Naive B cell (primary cell): ENCODE results near the gene DCT. TPM values are rescaled to one million over a fixed set of nuclear protein-coding genes. Genes with fewer than 3 reads are reported as not detected.

ENCODE experiments used
- ATAC-seq, 2 donors: fragments of 150-1000 bp; cut with Tn5 transposase; 2 replicates each; pipeline ENCODE4 v1.10.0; 2021; ENCODE audit warnings: low read depth in 2 of 2, mild to moderate bottlenecking in 2 of 2, moderate library complexity in 2 of 2
- DNase-seq: peaks from one replicate; pipeline ENCODE4 v3.0.0; 2022
- H3K27ac Mint-ChIP-seq, 6 donors: one replicate each; pipeline ENCODE4 v1.8.0; 2020 to 2022; ENCODE audit warnings: mild to moderate bottlenecking in 6 of 6, mixed read lengths in 6 of 6, moderate library complexity in 5 of 6, inconsistent platforms in 2 of 6
- H3K27me3 Mint-ChIP-seq, 3 donors: one replicate each; pipeline ENCODE4 v1.8.0; 2021 to 2022; ENCODE audit warnings: mixed read lengths in 3 of 3, mild to moderate bottlenecking in 1 of 3
- H3K36me3 Mint-ChIP-seq, 2 donors: one replicate each; pipeline ENCODE4 v1.8.0; 2020 to 2022; ENCODE audit warnings: mixed read lengths in 2 of 2, inconsistent platforms in 1 of 2, mild to moderate bottlenecking in 1 of 2
- H3K4me1 Mint-ChIP-seq, 3 donors: one replicate each; pipeline ENCODE4 v1.8.0; 2020 to 2022; ENCODE audit warnings: mixed read lengths in 3 of 3, inconsistent platforms in 1 of 3, mild to moderate bottlenecking in 1 of 3, moderate library complexity in 1 of 3
- H3K4me3 Mint-ChIP-seq, 8 donors: one replicate each; pipeline ENCODE4 v1.8.0; 2020 to 2022; ENCODE audit warnings: mild to moderate bottlenecking in 8 of 8, mixed read lengths in 8 of 8, moderate library complexity in 8 of 8, inconsistent platforms in 2 of 8
- H3K9me3 Mint-ChIP-seq, 7 donors: one replicate each; pipeline ENCODE4 v1.8.0; 2020 to 2022; ENCODE audit warnings: mixed read lengths in 7 of 7, mild to moderate bottlenecking in 5 of 7, inconsistent platforms in 2 of 7, moderate library complexity in 1 of 7
- polyA plus RNA-seq, 6 donors: library from polyadenylated mRNA; unstranded; fragments of 300-500 nt; fragmentation: Illumina TruSeq; gene quantifications; one replicate each; pipeline ENCODE4 v1.2.3, GENCODE V29; 2021; ENCODE audit warnings: low read depth in 6 of 6

DCT gene
- polyA plus RNA-seq, 6 donors from 2014 or later: not detected

GRCh38 chr13:94487043-94487442, 7.6 kb upstream of the DCT start:
- H3K9me3 Mint-ChIP-seq: peaks cover 0 to 15% (median 2%) of the 10 kb centered on the region in 7 donors
- H3K27ac Mint-ChIP-seq: no peak overlapping the region
- ATAC-seq: no peak
- no peaks in the 10 kb centered on the region for H3K36me3 Mint-ChIP-seq
- peaks cover 7 to 24% (median 23%) of the 10 kb centered on the region in 3 donors for H3K27me3 Mint-ChIP-seq
- no peak overlapping the region for H3K4me3 Mint-ChIP-seq
- no peaks in the 10 kb centered on the region for H3K4me1 Mint-ChIP-seq
- no peak for DNase-seq

GRCh38 chr13:94483970-94484369, 4.5 kb upstream of the DCT start:
- no peak overlapping the region for H3K4me3 Mint-ChIP-seq
- ATAC-seq (no peak), DNase-seq (no peak)
- H3K9me3 Mint-ChIP-seq: no peaks in the 10 kb centered on the region
- peaks cover 9 to 31% (median 11%) of the 10 kb centered on the region in 3 donors for H3K27me3 Mint-ChIP-seq
- no peaks in the 10 kb centered on the region for H3K4me1 Mint-ChIP-seq
- no peak overlapping the region for H3K27ac Mint-ChIP-seq
- no peaks in the 10 kb centered on the region for H3K36me3 Mint-ChIP-seq

GRCh38 chr13:94481941-94482340, 2.5 kb upstream of the DCT start:
- no peak for DNase-seq
- no peaks in the 10 kb centered on the region for H3K9me3 Mint-ChIP-seq
- H3K4me3 Mint-ChIP-seq: no peak overlapping the region
- no peak for ATAC-seq
- no peaks in the 10 kb centered on the region for H3K36me3 Mint-ChIP-seq
- peaks cover 5 to 28% (median 11%) of the 10 kb centered on the region in 3 donors for H3K27me3 Mint-ChIP-seq
- no peak overlapping the region for H3K27ac Mint-ChIP-seq
- no peaks in the 10 kb centered on the region for H3K4me1 Mint-ChIP-seq

- H3K27me3 Mint-ChIP-seq: peaks cover 5 to 20% (median 11%) of the 10 kb centered on the region in 3 donors
- no peak overlapping the region for H3K4me3 Mint-ChIP-seq
- ATAC-seq (no peak), DNase-seq (no peak)
- H3K4me1 Mint-ChIP-seq: no peaks in the 10 kb centered on the region
- H3K36me3 Mint-ChIP-seq: no peaks in the 10 kb centered on the region
- no peak overlapping the region for H3K27ac Mint-ChIP-seq
- H3K9me3 Mint-ChIP-seq: no peaks in the 10 kb centered on the region
Observed at GRCh38 chr13:94480672-94481145, 1.2 kb upstream of the DCT start.

GRCh38 chr13:94478913-94479312, 569 bp downstream of the DCT start:
- Mint-ChIP-seq H3K9me3 (peaks cover 0 to 3% (median 0%) of the 10 kb centered on the region in 7 donors), H3K27ac (no peak overlapping the region), H3K4me1 (no peaks in the 10 kb centered on the region), H3K27me3 (peaks cover 7 to 24% (median 7%) of the 10 kb centered on the region in 3 donors), H3K36me3 (no peaks in the 10 kb centered on the region), H3K4me3 (no peak overlapping the region)
- DNase-seq (no peak), ATAC-seq (no peak)

GRCh38 chr13:94470126-94470525, 9.4 kb downstream of the DCT start:
- no peak overlapping the region for H3K4me3 Mint-ChIP-seq
- no peaks in the 10 kb centered on the region for H3K4me1 Mint-ChIP-seq
- no peak overlapping the region for H3K27ac Mint-ChIP-seq
- H3K36me3 Mint-ChIP-seq: no peaks in the 10 kb centered on the region
- peaks cover 0 to 4% (median 0%) of the 10 kb centered on the region in 7 donors for H3K9me3 Mint-ChIP-seq
- ATAC-seq: no peak
- H3K27me3 Mint-ChIP-seq: peaks cover under 1 to 23% (median 17%) of the 10 kb centered on the region in 3 donors
- DNase-seq: no peak

- Mint-ChIP-seq H3K27ac (no peak overlapping the region), H3K9me3 (peaks cover 0 to 2% (median 0%) of the 10 kb centered on the region in 7 donors), H3K36me3 (no peaks in the 10 kb centered on the region), H3K4me1 (no peaks in the 10 kb centered on the region), H3K27me3 (peaks cover 4 to 31% (median 20%) of the 10 kb centered on the region in 3 donors), H3K4me3 (no peak overlapping the region)
- ATAC-seq: no peak
- DNase-seq: no peak
Observed at GRCh38 chr13:94464771-94465170, 14.7 kb downstream of the DCT start.

- no peaks in the 10 kb centered on the region for H3K36me3 Mint-ChIP-seq
- no peak for ATAC-seq
- H3K4me1 Mint-ChIP-seq: no peaks in the 10 kb centered on the region
- H3K27me3 Mint-ChIP-seq: peaks cover 4 to 25% (median 8%) of the 10 kb centered on the region in 3 donors
- H3K4me3 Mint-ChIP-seq: no peak overlapping the region
- DNase-seq: no peak
- no peak overlapping the region for H3K27ac Mint-ChIP-seq
- peaks cover 0 to 2% (median 0%) of the 10 kb centered on the region in 7 donors for H3K9me3 Mint-ChIP-seq
Observed at GRCh38 chr13:94462670-94463069, 16.8 kb downstream of the DCT start.

- Mint-ChIP-seq H3K4me1 (no peaks in the 10 kb centered on the region), H3K27me3 (peaks cover 3 to 14% (median 4%) of the 10 kb centered on the region in 3 donors), H3K36me3 (no peaks in the 10 kb centered on the region), H3K9me3 (peaks cover 0 to 1% (median 0%) of the 10 kb centered on the region in 7 donors), H3K27ac (no peak overlapping the region), H3K4me3 (peak overlapping the region in 1 of 8 donors; percentile 53)
- DNase-seq (no peak), ATAC-seq (no peak)
Observed at GRCh38 chr13:94459116-94459515, 20.4 kb downstream of the DCT start.

- H3K9me3 Mint-ChIP-seq: peaks cover 0 to 3% (median 0%) of the 10 kb centered on the region in 7 donors
Observed at GRCh38 chr13:94455414-94455813, 24.1 kb downstream of the DCT start.

GRCh38 chr13:94454906-94455305, 24.6 kb downstream of the DCT start:
- DNase-seq (no peak), ATAC-seq (no peak)
- H3K4me3 Mint-ChIP-seq: no peak overlapping the region
- peaks cover 0 to 17% (median 5%) of the 10 kb centered on the region in 3 donors for H3K27me3 Mint-ChIP-seq
- H3K4me1 Mint-ChIP-seq: no peaks in the 10 kb centered on the region
- H3K27ac Mint-ChIP-seq: no peak overlapping the region
- H3K36me3 Mint-ChIP-seq: no peaks in the 10 kb centered on the region
- peaks cover 0 to 5% (median 2%) of the 10 kb centered on the region in 7 donors for H3K9me3 Mint-ChIP-seq

More at GRCh38 chr13:94455414-94455813, 24.1 kb downstream of the DCT start:
- peaks cover 0 to 17% (median 5%) of the 10 kb centered on the region in 3 donors for H3K27me3 Mint-ChIP-seq
- no peaks in the 10 kb centered on the region for H3K36me3 Mint-ChIP-seq
- no peak for DNase-seq
- no peak for ATAC-seq
- H3K4me3 Mint-ChIP-seq: no peak overlapping the region
- H3K4me1 Mint-ChIP-seq: no peaks in the 10 kb centered on the region
- H3K27ac Mint-ChIP-seq: no peak overlapping the region

GRCh38 chr13:94454334-94454733, 25.1 kb downstream of the DCT start:
- DNase-seq (no peak), ATAC-seq (no peak)
- Mint-ChIP-seq H3K4me1 (no peaks in the 10 kb centered on the region), H3K9me3 (peaks cover 0 to 7% (median 3%) of the 10 kb centered on the region in 7 donors), H3K4me3 (no peak overlapping the region), H3K27me3 (peaks cover 0 to 17% (median 5%) of the 10 kb centered on the region in 3 donors), H3K27ac (no peak overlapping the region), H3K36me3 (no peaks in the 10 kb centered on the region)

GRCh38 chr13:94444826-94445225, 34.7 kb downstream of the DCT start:
- no peaks in the 10 kb centered on the region for H3K36me3 Mint-ChIP-seq
- H3K4me3 Mint-ChIP-seq: no peak overlapping the region
- no peak overlapping the region for H3K27ac Mint-ChIP-seq
- H3K27me3 Mint-ChIP-seq: peaks cover 0 to 22% (median 21%) of the 10 kb centered on the region in 3 donors
- ATAC-seq: no peak
- no peaks in the 10 kb centered on the region for H3K4me1 Mint-ChIP-seq
- peaks cover 0 to 2% (median 0%) of the 10 kb centered on the region in 7 donors for H3K9me3 Mint-ChIP-seq
- DNase-seq: no peak

- H3K4me1 Mint-ChIP-seq: peaks cover 11 to 17% (median 11%) of the 10 kb centered on the region in 3 donors
- peaks cover 6 to 10% (median 9%) of the 10 kb centered on the region in 3 donors for H3K27me3 Mint-ChIP-seq
- DNase-seq (peak; percentile 21), ATAC-seq (peak; percentile 35 to 46)
- H3K27ac Mint-ChIP-seq: no peak overlapping the region
- no peaks in the 10 kb centered on the region for H3K9me3 Mint-ChIP-seq
- H3K36me3 Mint-ChIP-seq: no peaks in the 10 kb centered on the region
- no peak overlapping the region for H3K4me3 Mint-ChIP-seq
Observed at GRCh38 chr13:94435604-94436226, 43.8 kb downstream of the DCT start.
